GM23338 (cell line): Measurements from ENCODE around the gene CPNE2. TPM values are rescaled to one million over a fixed set of nuclear protein-coding genes. Genes with fewer than 3 reads are reported as not detected.

Experiments
- ATAC-seq: fragments of 200-7000 bp; cut with Tn5 transposase; 3 replicates; pipeline ENCODE4 v1.9.1; 2020
- DNase-seq: peaks from one replicate; pipeline ENCODE4 v3.0.0-alpha.2; 2015; ENCODE audit warnings: low spot score
- H2AFZ ChIP-seq: fragments of 200-600 bp; sonication (generic); 2 replicates; pipeline ENCODE4 v1.8.0; 2016; ENCODE audit warnings: antibody characterized with exemption, mild to moderate bottlenecking, moderate library complexity
- H3F3A ChIP-seq: fragments of 200-600 bp; sonication (generic); replicated peaks from 2 replicates; pipeline ENCODE4 v1.8.0; 2017; ENCODE audit warnings: antibody characterized with exemption, mixed run types, low read depth
- H3K27ac ChIP-seq: fragments of 200-600 bp; sonication (generic); 2 replicates; pipeline ENCODE4 v1.6.1; 2016; ENCODE audit warnings: low read depth
- H3K27me3 ChIP-seq: fragments of 200-600 bp; sonication (generic); 2 replicates; pipeline ENCODE4 v1.8.0; 2016; ENCODE audit warnings: mild to moderate bottlenecking, mixed run types, moderate library complexity; ENCODE audit not compliant: insufficient read depth
- H3K36me3 ChIP-seq: fragments of 200-600 bp; sonication (generic); 2 replicates; pipeline ENCODE4 v1.8.0; 2016; ENCODE audit warnings: mild to moderate bottlenecking; ENCODE audit not compliant: insufficient read depth
- H3K4me1 ChIP-seq: fragments of 200-600 bp; sonication (generic); 2 replicates; pipeline ENCODE4 v1.8.0; 2016; ENCODE audit warnings: mild to moderate bottlenecking, moderate library complexity; ENCODE audit not compliant: insufficient read depth
- H3K4me2 ChIP-seq: fragments of 200-600 bp; sonication (generic); 2 replicates; pipeline ENCODE4 v1.7.1; 2017; ENCODE audit warnings: mixed run types
- H3K4me3 ChIP-seq: fragments of 200-600 bp; sonication (generic); 2 replicates; pipeline ENCODE4 v1.6.1; 2016; ENCODE audit warnings: mixed run types
- H3K79me2 ChIP-seq: fragments of 200-600 bp; sonication (generic); replicated peaks from 2 replicates; pipeline ENCODE4 v1.8.0; 2017; ENCODE audit warnings: mild to moderate bottlenecking; ENCODE audit not compliant: insufficient read depth
- H3K9me2 ChIP-seq: fragments of 200-600 bp; sonication (generic); 2 replicates; pipeline ENCODE4 v1.8.0; 2017; ENCODE audit not compliant: insufficient read depth
- H4K20me1 ChIP-seq: fragments of 200-600 bp; sonication (generic); replicated peaks from 2 replicates; pipeline ENCODE4 v1.8.0; 2017; ENCODE audit warnings: mild to moderate bottlenecking; ENCODE audit not compliant: insufficient read depth
- H3K27ac Mint-ChIP-seq: 2 replicates; pipeline ENCODE4 v1.8.0; 2020; ENCODE audit warnings: inconsistent platforms, mild to moderate bottlenecking, moderate library complexity, mixed read lengths
- H3K27me3 Mint-ChIP-seq: 3 replicates; pipeline ENCODE4 v1.8.0; 2022; ENCODE audit warnings: low read depth, mild to moderate bottlenecking, moderate library complexity, mixed read lengths, inconsistent platforms; ENCODE audit not compliant: insufficient read depth, poor library complexity
- H3K36me3 Mint-ChIP-seq: 3 replicates; pipeline ENCODE4 v1.8.0; 2021; ENCODE audit warnings: low read depth, mild to moderate bottlenecking, inconsistent platforms, moderate library complexity, mixed read lengths
- H3K4me1 Mint-ChIP-seq: 3 replicates; pipeline ENCODE4 v1.8.0; 2020; ENCODE audit warnings: mild to moderate bottlenecking, inconsistent platforms, mixed read lengths
- H3K4me3 Mint-ChIP-seq: 3 replicates; pipeline ENCODE4 v1.8.0; 2021; ENCODE audit warnings: moderate library complexity, mild to moderate bottlenecking, inconsistent platforms, mixed read lengths
- H3K9me3 Mint-ChIP-seq: 3 replicates; pipeline ENCODE4 v1.8.0; 2020; ENCODE audit warnings: moderate library complexity, mild to moderate bottlenecking, inconsistent platforms, mixed read lengths
- CREB1 ChIP-seq: fragments of 250-450 bp; sonication (Bioruptor Pico); IDR thresholded peaks from 2 replicates; pipeline ENCODE4 v1.5.0; 2020; ENCODE audit warnings: low read depth, mild to moderate bottlenecking, moderate library complexity
- CTCF ChIP-seq, 2 experiments: fragments of 200-600 bp in 1 of 2; sonication (generic) in 1 of 2; conservative IDR thresholded peaks; 2 replicates each; pipeline versions ENCODE4 v1.5.1 to v1.6.1; 2016 to 2017; ENCODE audit warnings: antibody characterized with exemption in 2 of 2, low read depth in 2 of 2, mild to moderate bottlenecking in 2 of 2, moderate library complexity in 1 of 2
- EZH2 ChIP-seq: fragments of 200-600 bp; sonication (generic); IDR thresholded peaks from one replicate; pipeline ENCODE4 v1.8.0; 2017; ENCODE audit warnings: antibody characterized with exemption, mild to moderate bottlenecking, low read depth; ENCODE audit not compliant: unreplicated experiment
- EZH2phosphoT487 ChIP-seq: fragments of 200-600 bp; sonication (generic); IDR thresholded peaks from one replicate; pipeline ENCODE4 v1.8.1; 2018; ENCODE audit warnings: antibody characterized with exemption; ENCODE audit not compliant: unreplicated experiment
- JUNB ChIP-seq: IDR thresholded peaks from one replicate; pipeline ENCODE4 v1.6.1; 2016; ENCODE audit warnings: antibody characterized with exemption; ENCODE audit not compliant: unreplicated experiment
- NANOG ChIP-seq: IDR thresholded peaks from 2 replicates; pipeline ENCODE4 v1.6.1; 2016; ENCODE audit warnings: antibody characterized with exemption, borderline replicate concordance
- POLR2AphosphoS5 ChIP-seq: IDR thresholded peaks from 2 replicates; pipeline ENCODE4 v1.6.1; 2016; ENCODE audit warnings: antibody characterized with exemption, low read depth
- REST ChIP-seq: IDR thresholded peaks from one replicate; pipeline ENCODE4 v1.6.1; 2018; ENCODE audit warnings: antibody characterized with exemption; ENCODE audit not compliant: unreplicated experiment
- ZNF114 ChIP-seq: fragments of 250-450 bp; sonication (Bioruptor Pico); IDR thresholded peaks from 2 replicates; pipeline ENCODE4 v1.5.0; 2020; ENCODE audit warnings: mild to moderate bottlenecking, moderate library complexity
- ZNF331 ChIP-seq: fragments of 250-450 bp; sonication (Bioruptor Pico); IDR thresholded peaks from 2 replicates; pipeline ENCODE4 v1.5.0; 2020; ENCODE audit warnings: low read depth, mild to moderate bottlenecking, moderate library complexity
- polyA plus RNA-seq: library from polyadenylated mRNA; unstranded; fragments of >200 nt; fragmentation: Nextera tagmentation; extraction: Ambion mirVana; gene quantifications from 2 replicates; pipeline ENCODE4 v1.2.1, GENCODE V29; 2016
- total RNA-seq: library from RNA; depleted of rRNA; stranded (reverse); fragments of >200 nt; shearing (Covaris generic); gene quantifications from 2 replicates; pipeline ENCODE4 v1.2.3, GENCODE V29; 2014
- TF ChIP-seq, protein P1 (sequence below): IDR thresholded peaks from 2 replicates; pipeline ENCODE4 v1.6.1; 2016; ENCODE audit warnings: antibody characterized with exemption

Gene CPNE2
- total and polyA plus RNA-seq, 2 experiments from 2014 or later, result 7.1 to 11.3 TPM

- no peak overlapping the region for H3K27ac ChIP-seq
- H3K27me3 ChIP-seq, result no peaks in the 10 kb centered on the region
- no peaks in the 10 kb centered on the region for H3K9me2 ChIP-seq
- ATAC-seq (no peak), DNase-seq (no peak)
- peaks cover 11% of the 10 kb centered on the region for H3K27me3 Mint-ChIP-seq
- H2AFZ ChIP-seq, result no peak overlapping the region
- H3K36me3 ChIP-seq, result no peaks in the 10 kb centered on the region
- H3K27ac Mint-ChIP-seq, result no peak overlapping the region
- H3K9me3 Mint-ChIP-seq, result no peaks in the 10 kb centered on the region
- H3K4me3 ChIP-seq, result no peak overlapping the region
- no peaks in the 10 kb centered on the region for H3K79me2 ChIP-seq
- no peaks in the 10 kb centered on the region for H3K4me1 ChIP-seq
- H3K4me1 Mint-ChIP-seq, result peaks cover 12% of the 10 kb centered on the region; the same call in 2 of the 3 replicates
- H3F3A ChIP-seq, result no peaks in the 10 kb centered on the region
- no peaks in the 10 kb centered on the region for H3K36me3 Mint-ChIP-seq
- TF ChIP-seq POLR2AphosphoS5 (no peak), CREB1 (no peak), EZH2phosphoT487 (no peak), CTCF (conservative IDR thresholded peaks at IDR 0.05; ENCODE audit: low read depth in 2 of 2) (no peak), ZNF114 (CRISPR knock-in tag) (no peak)
- H3K4me2 ChIP-seq, result no peak overlapping the region
- no peaks in the 10 kb centered on the region for H4K20me1 ChIP-seq
- no peak overlapping the region for H3K4me3 Mint-ChIP-seq
Measured at GRCh38 chr16:57054771-57055170, 37.6 kb upstream of the CPNE2 start.

- no peaks in the 10 kb centered on the region for H3K36me3 Mint-ChIP-seq
- peaks cover 7% of the 10 kb centered on the region; the same call in 1 of the 3 replicates for H3K4me1 Mint-ChIP-seq
- TF ChIP-seq CTCF (conservative IDR thresholded peaks at IDR 0.05; ENCODE audit: low read depth in 2 of 2), result no peak
- no peak for TF ChIP-seq JUNB
- TF ChIP-seq ZNF331, result no peak
- TF ChIP-seq EZH2, result no peak
- TF ChIP-seq REST, result no peak
- no peak for TF ChIP-seq EZH2phosphoT487
- TF ChIP-seq ZNF114 (CRISPR knock-in tag), result no peak
- TF ChIP-seq, protein P1, sequence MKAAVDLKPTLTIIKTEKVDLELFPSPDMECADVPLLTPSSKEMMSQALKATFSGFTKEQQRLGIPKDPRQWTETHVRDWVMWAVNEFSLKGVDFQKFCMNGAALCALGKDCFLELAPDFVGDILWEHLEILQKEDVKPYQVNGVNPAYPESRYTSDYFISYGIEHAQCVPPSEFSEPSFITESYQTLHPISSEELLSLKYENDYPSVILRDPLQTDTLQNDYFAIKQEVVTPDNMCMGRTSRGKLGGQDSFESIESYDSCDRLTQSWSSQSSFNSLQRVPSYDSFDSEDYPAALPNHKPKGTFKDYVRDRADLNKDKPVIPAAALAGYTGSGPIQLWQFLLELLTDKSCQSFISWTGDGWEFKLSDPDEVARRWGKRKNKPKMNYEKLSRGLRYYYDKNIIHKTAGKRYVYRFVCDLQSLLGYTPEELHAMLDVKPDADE, result no peak
- no peak for TF ChIP-seq NANOG
- no peak for TF ChIP-seq CREB1
Measured at GRCh38 chr16:57055671-57056070, 36.7 kb upstream of the CPNE2 start.

More at GRCh38 chr16:57055671-57056070, 36.7 kb upstream of the CPNE2 start:
- H3K36me3 ChIP-seq, result no peaks in the 10 kb centered on the region
- no peak overlapping the region for H3K4me2 ChIP-seq
- Mint-ChIP-seq H3K27me3 (peaks cover 11% of the 10 kb centered on the region), H3K9me3 (no peaks in the 10 kb centered on the region), H3K4me3 (no peak overlapping the region), H3K27ac (no peak overlapping the region)
- no peaks in the 10 kb centered on the region for H3F3A ChIP-seq
- H4K20me1 ChIP-seq, result no peaks in the 10 kb centered on the region
- ATAC-seq (no peak), DNase-seq (no peak)
- no peaks in the 10 kb centered on the region for H3K9me2 ChIP-seq
- no peak overlapping the region for H2AFZ ChIP-seq
- no peaks in the 10 kb centered on the region for H3K79me2 ChIP-seq
- no peak overlapping the region for H3K27ac ChIP-seq
- no peak overlapping the region for H3K4me3 ChIP-seq
- H3K27me3 ChIP-seq, result no peaks in the 10 kb centered on the region
- no peaks in the 10 kb centered on the region for H3K4me1 ChIP-seq
